ENCODE data around the gene TP53BP2.

DNA sequence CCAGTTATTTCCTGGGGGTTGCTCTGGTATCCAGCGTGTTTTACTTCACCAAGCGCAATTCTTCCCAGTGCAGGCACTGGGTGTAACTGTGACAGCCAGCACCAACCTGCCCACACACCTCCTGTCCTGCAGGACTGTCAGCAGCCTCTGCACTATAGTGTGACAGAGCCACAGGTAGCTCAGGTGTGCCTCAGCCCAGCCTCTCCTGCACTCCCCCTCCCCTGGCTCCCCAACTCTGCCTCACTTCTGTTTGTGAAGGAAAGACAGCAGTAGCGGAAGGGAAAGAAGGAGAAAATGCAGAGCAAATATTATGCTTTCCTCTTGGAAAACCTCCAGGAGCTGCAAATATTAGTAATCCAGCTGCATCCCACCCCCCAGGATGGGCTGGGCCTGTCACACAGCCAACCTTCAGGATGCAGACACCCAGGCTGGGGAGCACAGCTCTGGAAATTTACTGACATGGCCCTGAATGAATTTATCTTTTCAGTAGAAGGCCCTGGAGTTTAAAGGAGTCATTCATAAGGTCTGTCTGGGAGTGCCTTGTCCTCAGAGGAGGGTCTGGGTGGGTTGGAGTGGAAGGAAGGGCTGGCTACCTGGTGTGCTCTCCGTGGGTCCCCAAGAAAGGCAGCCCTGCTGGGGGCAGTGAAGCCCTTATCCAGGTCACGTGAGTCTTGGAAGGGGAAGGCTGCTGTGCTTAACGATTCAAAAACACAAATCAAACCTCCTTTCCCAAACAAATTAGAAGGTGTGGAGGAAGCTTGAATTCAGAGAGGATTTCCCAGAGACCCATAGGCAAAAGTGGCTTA lies 112.6 kb downstream of the TP53BP2 start:
- no peak for TF ChIP-seq EZH2 (IDR thresholded peaks at IDR 0.05; ENCODE audit: low read length, unreplicated experiment)
- TF ChIP-seq, protein P1, sequence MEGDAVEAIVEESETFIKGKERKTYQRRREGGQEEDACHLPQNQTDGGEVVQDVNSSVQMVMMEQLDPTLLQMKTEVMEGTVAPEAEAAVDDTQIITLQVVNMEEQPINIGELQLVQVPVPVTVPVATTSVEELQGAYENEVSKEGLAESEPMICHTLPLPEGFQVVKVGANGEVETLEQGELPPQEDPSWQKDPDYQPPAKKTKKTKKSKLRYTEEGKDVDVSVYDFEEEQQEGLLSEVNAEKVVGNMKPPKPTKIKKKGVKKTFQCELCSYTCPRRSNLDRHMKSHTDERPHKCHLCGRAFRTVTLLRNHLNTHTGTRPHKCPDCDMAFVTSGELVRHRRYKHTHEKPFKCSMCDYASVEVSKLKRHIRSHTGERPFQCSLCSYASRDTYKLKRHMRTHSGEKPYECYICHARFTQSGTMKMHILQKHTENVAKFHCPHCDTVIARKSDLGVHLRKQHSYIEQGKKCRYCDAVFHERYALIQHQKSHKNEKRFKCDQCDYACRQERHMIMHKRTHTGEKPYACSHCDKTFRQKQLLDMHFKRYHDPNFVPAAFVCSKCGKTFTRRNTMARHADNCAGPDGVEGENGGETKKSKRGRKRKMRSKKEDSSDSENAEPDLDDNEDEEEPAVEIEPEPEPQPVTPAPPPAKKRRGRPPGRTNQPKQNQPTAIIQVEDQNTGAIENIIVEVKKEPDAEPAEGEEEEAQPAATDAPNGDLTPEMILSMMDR (conservative IDR thresholded peaks at IDR 0.05; ENCODE audit: low read depth, low read length): no peak

Data from PC-3 (cell line).